ENCODE data around the gene PRICKLE3. TPM values are rescaled to one million over a fixed set of nuclear protein-coding genes. Genes with fewer than 3 reads are reported as not detected.
A peak's percentile ranks its signal among the peaks of the same experiment; 100 is the strongest.

The PRICKLE3 gene
- 3.4 TPM in 2 replicates for total RNA-seq (2014; rRNA removed; shearing (Covaris generic))

DNA sequence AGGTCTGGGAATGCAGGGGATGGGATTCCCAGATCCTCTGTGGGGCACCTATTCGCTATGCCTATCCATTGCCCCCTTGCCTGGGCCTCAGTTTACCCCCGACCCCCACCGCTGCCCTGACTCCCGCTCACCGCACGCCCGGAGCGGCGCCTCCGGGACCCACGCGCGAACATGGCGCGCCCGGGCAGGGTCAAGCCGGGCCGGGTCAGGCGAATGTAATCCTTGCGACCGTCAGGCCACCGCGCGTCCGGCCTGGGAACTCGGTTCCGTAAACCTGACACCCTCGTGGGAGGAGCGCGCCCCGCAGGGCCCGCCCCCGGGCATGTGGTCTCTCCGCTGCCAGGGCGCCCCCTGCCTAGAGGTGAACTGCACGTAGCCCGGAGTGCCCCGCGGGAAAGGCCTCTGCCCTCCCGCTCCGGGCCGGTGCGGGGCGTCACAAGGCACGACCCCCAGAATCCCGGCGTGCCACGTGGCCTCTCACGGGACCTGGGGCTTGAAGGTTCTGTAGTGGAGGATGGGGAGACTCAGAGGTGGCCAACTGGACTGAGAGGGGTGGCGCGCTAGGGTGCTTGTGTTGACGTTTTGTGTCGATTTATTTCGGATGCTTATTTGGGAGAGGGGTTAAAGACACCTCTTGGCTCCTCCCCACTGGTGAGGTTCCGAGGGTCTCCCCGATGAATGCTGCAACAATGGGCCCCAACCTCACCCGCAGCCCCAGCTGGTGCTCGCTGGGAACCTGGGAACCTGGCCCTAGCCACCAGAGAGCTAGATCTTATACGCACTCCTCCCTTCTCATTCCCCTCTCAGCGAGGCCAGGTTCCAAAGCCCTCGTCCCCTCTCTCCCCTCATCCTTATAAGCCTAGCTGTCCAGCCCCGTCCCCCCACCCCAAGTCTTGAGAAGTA lies at the start of gene PRICKLE3:
TSS of gene PRICKLE3 (minus strand) at position 249 of the 903 bp plus-strand sequence. CDS start at position 173, 76 bp downstream.
- DNase-seq: peak; percentile 65 to 70
- no peaks in the 10 kb centered on the region for H3K4me1 ChIP-seq
- H3K27me3 ChIP-seq: no peaks in the 10 kb centered on the region
- H3K4me3 ChIP-seq: peak within 1 kb of the TSS; percentile 65
- H3K36me3 ChIP-seq: no peaks in the 10 kb centered on the region
- peak within 1 kb of the TSS; percentile 17; the same call in 1 of the 2 replicates for H3K27ac ChIP-seq
- H3K9me3 ChIP-seq (replicated peaks): no peaks in the 10 kb centered on the region

DNA sequence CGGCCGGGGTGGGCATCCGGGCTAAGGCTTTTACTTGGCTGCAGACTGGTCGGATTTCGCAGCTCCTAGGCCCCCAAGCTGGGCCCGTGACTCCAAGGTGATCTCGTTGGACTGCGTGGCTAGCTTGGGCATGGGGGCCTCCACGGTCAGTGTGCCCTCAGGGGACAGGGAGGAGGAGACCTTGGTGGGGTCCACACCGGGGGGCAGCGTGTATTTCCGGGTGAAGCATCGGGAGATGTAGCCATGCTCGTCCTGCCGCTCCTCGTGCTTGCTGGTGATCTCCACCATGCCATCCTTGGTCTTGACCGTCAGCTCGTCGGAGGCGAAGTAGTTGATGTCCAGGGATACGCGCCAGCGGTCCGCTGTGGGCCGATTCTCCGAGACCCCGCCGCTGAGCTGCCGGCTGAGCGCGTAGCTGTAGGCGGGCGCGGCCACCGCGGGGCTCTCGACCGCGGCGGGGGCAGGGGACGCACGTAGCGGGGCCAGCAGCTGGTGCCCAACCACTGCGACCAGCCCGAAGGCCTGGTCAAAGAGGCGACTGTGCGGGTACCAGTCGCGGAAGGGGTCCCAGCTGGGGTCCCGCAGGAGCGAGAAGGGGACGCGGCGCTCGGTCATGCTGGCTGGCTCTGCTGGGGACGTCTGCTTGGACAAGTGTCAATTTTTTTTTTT lies 47.8 kb upstream of the PRICKLE3 start:
- no peaks in the 10 kb centered on the region for H3K27me3 ChIP-seq
- no peaks in the 10 kb centered on the region for H3K4me1 ChIP-seq
- no peaks in the 10 kb centered on the region for H3K36me3 ChIP-seq
- DNase-seq: no peak
- no peaks in the 10 kb centered on the region for H3K9me3 ChIP-seq (replicated peaks)
- H3K27ac ChIP-seq: no peak overlapping the region
- H3K4me3 ChIP-seq: no peak overlapping the region

DNA sequence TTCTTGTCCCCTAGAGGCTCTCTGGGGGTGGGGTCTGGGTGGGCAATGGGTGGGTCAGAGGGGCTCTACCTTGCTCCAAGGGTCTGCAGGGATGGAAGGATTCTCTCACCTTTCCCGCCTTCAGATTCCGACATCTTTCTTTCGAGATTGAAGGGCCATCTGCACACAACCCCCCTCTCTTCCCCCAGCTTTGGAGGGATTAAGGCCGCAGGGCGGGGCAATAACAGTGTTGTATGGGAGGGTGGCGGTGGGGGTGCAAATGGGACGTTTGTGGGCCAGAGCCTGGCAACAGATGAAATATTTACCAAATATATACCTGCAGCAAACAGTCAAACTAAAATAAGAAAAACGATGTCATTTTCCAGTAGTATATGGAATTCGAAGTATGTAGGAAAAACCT lies 47.0 kb upstream of the PRICKLE3 start, which contains the start of gene CACNA1F:
TSS of gene CACNA1F (minus strand) at position 165 of the 400 bp plus-strand sequence. CDS start at position 134, 31 bp downstream.
- H3K4me3 ChIP-seq: no peak within 1 kb of the TSS
- no peaks in the 10 kb centered on the region for H3K36me3 ChIP-seq
- DNase-seq: no peak
- no peaks in the 10 kb centered on the region for H3K9me3 ChIP-seq (replicated peaks)
- no peak within 1 kb of the TSS for H3K27ac ChIP-seq
- no peaks in the 10 kb centered on the region for H3K27me3 ChIP-seq
- H3K4me1 ChIP-seq: no peaks in the 10 kb centered on the region

DNA sequence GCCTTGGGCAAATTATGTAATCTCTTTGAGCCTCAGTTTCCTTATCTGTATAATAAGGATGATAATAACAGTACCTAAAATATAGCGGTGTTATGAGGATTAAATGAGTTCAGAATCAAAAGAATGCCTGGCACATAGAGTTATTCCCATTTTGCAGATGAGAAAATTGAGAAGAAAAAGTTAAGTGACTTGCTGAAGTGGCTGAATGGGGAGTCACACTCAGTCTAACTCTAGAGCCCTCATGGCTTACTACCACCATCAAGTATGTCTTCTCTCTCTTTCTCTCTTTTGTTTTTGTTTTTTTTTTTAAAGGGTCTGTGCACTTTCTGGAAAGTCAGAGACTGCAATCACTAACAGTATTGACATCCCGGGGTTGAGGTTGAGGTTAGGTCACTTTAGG lies 46.4 kb upstream of the PRICKLE3 start:
- H3K27ac ChIP-seq: no peak overlapping the region
- H3K27me3 ChIP-seq: no peaks in the 10 kb centered on the region
- H3K36me3 ChIP-seq: no peaks in the 10 kb centered on the region
- no peak overlapping the region for H3K4me3 ChIP-seq
- no peaks in the 10 kb centered on the region for H3K9me3 ChIP-seq (replicated peaks)
- no peak for DNase-seq
- H3K4me1 ChIP-seq: no peaks in the 10 kb centered on the region

- no peak overlapping the region for H3K4me3 ChIP-seq
- H3K27me3 ChIP-seq: no peaks in the 10 kb centered on the region
- no peak overlapping the region for H3K27ac ChIP-seq
- no peaks in the 10 kb centered on the region for H3K4me1 ChIP-seq
- no peaks in the 10 kb centered on the region for H3K9me3 ChIP-seq (replicated peaks)
- DNase-seq: no peak
- H3K36me3 ChIP-seq: no peaks in the 10 kb centered on the region
Measured at GRCh38 chrX:49231333-49232000, 45.3 kb upstream of the PRICKLE3 start.

GRCh38 chrX:49230500-49231232 lies 44.5 kb upstream of the PRICKLE3 start:
- no peak for DNase-seq
- Histone ChIP-seq H3K4me3 (no peak overlapping the region), H3K27me3 (no peaks in the 10 kb centered on the region), H3K9me3 (replicated peaks) (no peaks in the 10 kb centered on the region), H3K4me1 (no peaks in the 10 kb centered on the region), H3K27ac (no peak overlapping the region), H3K36me3 (no peaks in the 10 kb centered on the region)

GRCh38 chrX:49228185-49228584 lies 42.0 kb upstream of the PRICKLE3 start:
- H3K9me3 ChIP-seq (replicated peaks): no peaks in the 10 kb centered on the region
- H3K27ac ChIP-seq: no peak overlapping the region
- H3K36me3 ChIP-seq: no peaks in the 10 kb centered on the region
- DNase-seq: no peak
- H3K27me3 ChIP-seq: no peaks in the 10 kb centered on the region
- H3K4me1 ChIP-seq: no peaks in the 10 kb centered on the region
- H3K4me3 ChIP-seq: no peak overlapping the region

GRCh38 chrX:49227726-49228125 lies 41.6 kb upstream of the PRICKLE3 start:
- no peak overlapping the region for H3K27ac ChIP-seq
- H3K27me3 ChIP-seq: no peaks in the 10 kb centered on the region
- no peak overlapping the region for H3K4me3 ChIP-seq
- H3K9me3 ChIP-seq (replicated peaks): no peaks in the 10 kb centered on the region
- no peak for DNase-seq
- H3K36me3 ChIP-seq: no peaks in the 10 kb centered on the region
- no peaks in the 10 kb centered on the region for H3K4me1 ChIP-seq

DNA sequence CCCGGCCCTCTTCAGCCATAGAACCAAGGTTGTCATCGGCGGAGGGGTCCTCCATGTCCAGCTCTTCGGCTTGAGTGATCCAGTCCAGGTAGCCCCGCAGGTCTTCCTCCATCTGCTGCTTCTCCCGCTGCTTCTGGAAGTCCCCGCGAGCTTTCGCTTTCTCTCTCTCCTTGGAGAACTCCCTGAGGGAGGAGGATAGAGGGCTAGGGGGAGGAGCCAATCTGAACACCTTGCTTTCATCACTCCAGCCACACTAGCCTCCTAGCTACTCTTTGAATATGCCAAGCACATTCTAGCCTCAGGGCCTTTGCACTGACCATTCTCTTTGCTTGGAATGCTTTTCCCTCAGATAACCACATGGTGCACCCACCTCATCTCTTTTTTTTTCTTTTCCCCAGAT lies 40.8 kb upstream of the PRICKLE3 start:
- Histone ChIP-seq H3K36me3 (no peaks in the 10 kb centered on the region), H3K9me3 (replicated peaks) (no peaks in the 10 kb centered on the region), H3K4me1 (no peaks in the 10 kb centered on the region), H3K27me3 (no peaks in the 10 kb centered on the region), H3K4me3 (no peak overlapping the region), H3K27ac (no peak overlapping the region)
- no peak for DNase-seq

DNA sequence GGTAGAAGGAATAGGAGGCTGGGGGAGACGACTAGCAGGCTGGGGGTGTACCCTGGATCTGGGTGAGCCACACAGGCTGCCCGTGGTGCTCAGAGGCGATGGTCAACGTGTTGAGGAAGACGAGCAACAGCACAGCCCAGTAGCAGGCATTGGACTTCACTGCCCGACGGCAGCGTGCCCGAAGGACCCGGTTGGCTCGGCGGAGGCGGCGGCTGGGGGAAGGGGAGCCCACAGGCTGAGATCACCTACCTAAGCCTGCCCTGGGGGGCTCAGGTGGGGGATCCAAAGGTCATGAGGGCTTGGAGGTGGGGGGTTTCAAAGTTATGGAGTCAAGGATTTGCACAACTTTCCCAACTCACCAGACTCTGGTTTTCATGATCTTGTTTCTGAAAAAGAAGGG lies 39.7 kb upstream of the PRICKLE3 start:
- H3K27ac ChIP-seq: no peak overlapping the region
- H3K4me1 ChIP-seq: no peaks in the 10 kb centered on the region
- H3K4me3 ChIP-seq: no peak overlapping the region
- H3K27me3 ChIP-seq: no peaks in the 10 kb centered on the region
- no peak for DNase-seq
- no peaks in the 10 kb centered on the region for H3K36me3 ChIP-seq
- no peaks in the 10 kb centered on the region for H3K9me3 ChIP-seq (replicated peaks)

- DNase-seq: no peak
- H3K27me3 ChIP-seq: no peaks in the 10 kb centered on the region
- no peak overlapping the region for H3K27ac ChIP-seq
- no peak overlapping the region for H3K4me3 ChIP-seq
- H3K4me1 ChIP-seq: no peaks in the 10 kb centered on the region
- H3K9me3 ChIP-seq (replicated peaks): no peaks in the 10 kb centered on the region
- no peaks in the 10 kb centered on the region for H3K36me3 ChIP-seq
Measured at GRCh38 chrX:49221868-49222267, 35.7 kb upstream of the PRICKLE3 start.

GRCh38 chrX:49220100-49220499 lies 33.9 kb upstream of the PRICKLE3 start:
- H3K36me3 ChIP-seq: no peaks in the 10 kb centered on the region
- no peak for DNase-seq
- H3K27ac ChIP-seq: no peak overlapping the region
- no peaks in the 10 kb centered on the region for H3K9me3 ChIP-seq (replicated peaks)
- H3K27me3 ChIP-seq: no peaks in the 10 kb centered on the region
- H3K4me3 ChIP-seq: no peak overlapping the region
- H3K4me1 ChIP-seq: no peaks in the 10 kb centered on the region

DNA sequence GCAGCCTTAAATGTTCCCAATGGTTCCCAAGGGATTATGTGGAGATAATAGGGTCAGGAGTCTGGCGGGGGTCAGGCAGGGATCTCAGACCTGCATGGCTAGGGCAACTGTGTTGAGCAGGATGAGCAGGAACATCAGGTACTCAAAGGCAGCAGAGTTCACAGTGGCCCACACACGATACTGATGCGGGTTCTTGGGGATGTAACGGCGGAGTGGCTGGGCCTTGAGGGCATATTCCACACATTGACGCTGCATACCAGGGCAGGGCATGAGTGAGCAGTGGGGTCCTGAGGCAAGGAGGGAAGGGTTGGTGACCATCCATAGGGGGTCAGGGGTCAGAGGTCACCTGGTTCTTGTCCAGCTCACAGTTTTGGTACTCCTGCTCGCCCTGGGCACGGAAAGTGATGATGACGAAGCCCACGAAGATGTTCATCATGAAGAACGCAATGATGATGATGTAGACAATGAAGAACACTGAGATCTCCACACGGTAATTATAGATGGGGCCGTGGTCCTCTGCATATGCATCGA lies 28.9 kb upstream of the PRICKLE3 start:
- Histone ChIP-seq H3K4me1 (no peaks in the 10 kb centered on the region), H3K27ac (no peak overlapping the region), H3K36me3 (no peaks in the 10 kb centered on the region), H3K27me3 (no peaks in the 10 kb centered on the region), H3K4me3 (no peak overlapping the region), H3K9me3 (replicated peaks) (no peaks in the 10 kb centered on the region)
- no peak for DNase-seq

- Histone ChIP-seq H3K4me1 (no peaks in the 10 kb centered on the region), H3K27me3 (no peaks in the 10 kb centered on the region), H3K4me3 (no peak overlapping the region), H3K27ac (no peak overlapping the region), H3K9me3 (replicated peaks) (no peaks in the 10 kb centered on the region), H3K36me3 (no peaks in the 10 kb centered on the region)
- DNase-seq: no peak
Measured at GRCh38 chrX:49214416-49214815, 28.2 kb upstream of the PRICKLE3 start.
